ENCODE measurements around the gene PLXNC1.

GRCh38 chr12:94207467-94207848, 59.1 kb downstream of the PLXNC1 start:
- TF ChIP-seq CTCF (IDR thresholded peaks at IDR 0.05) (no peak), POLR2A (IDR thresholded peaks at IDR 0.05) (no peak)
